Measurements from ENCODE around the gene NTRK3.

The NTRK3 gene

DNA sequence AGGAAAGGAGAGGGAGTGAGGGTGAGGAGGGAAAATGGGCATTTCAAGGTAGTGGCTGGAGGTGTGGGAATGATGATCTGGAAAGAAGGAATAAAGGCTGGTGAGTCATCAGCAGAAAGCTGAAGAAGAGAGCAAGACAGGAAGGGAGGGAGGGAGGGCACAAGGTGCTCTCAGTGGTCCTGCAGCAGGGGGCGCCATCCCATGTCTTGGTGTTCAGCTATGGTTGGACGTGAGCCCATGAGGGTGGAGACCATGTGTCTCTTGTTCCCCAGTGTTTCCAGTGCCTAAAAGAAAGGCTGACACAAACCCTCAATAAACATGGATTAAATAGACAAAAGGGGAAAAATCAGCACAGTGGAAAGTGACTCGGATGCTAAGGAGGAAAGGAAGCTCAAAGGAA is 228.5 kb downstream of the NTRK3 start:
- DNase-seq (ENCODE audit: low read depth), result no peak

DNA sequence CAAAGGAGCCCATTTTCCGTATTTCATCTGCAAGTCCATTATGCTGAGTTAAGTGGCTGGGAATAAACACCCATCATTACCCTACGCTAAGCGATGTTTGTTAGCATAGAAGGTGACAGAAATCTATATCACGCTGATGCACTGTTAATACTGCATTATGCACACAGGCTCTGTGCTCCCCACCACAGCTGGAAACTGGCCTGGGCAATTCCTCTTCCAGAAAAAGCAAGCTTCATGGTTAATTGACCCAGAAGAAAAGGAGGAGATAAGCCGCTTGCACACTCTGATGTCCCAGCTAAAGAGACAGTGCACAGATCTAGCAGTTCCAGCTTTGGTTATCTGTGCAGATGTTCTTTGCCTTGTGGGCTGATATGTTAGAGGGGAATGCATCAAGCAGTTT is 232.6 kb downstream of the NTRK3 start:
- DNase-seq (ENCODE audit: low read depth), result no peak

DNA sequence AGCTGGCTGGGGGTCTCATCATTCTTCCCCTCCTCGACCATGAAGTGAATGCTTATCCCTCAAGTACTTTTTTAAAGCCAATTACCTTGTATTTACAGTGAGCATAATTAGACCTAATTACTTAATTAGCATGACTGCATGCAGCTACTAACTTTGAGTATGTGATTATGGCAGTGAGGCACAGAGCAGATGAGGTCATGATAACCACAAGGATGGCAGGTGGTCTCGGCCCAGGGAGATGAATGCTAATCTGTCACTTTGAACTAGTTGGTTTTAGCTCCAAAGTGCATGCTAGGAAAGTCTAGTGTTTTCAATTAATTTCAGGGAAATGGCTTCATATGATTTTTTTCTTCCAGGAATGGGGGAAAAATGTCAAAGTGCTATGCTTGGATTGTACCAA is 233.8 kb downstream of the NTRK3 start:
- no peak for DNase-seq (ENCODE audit: low read depth)

DNA sequence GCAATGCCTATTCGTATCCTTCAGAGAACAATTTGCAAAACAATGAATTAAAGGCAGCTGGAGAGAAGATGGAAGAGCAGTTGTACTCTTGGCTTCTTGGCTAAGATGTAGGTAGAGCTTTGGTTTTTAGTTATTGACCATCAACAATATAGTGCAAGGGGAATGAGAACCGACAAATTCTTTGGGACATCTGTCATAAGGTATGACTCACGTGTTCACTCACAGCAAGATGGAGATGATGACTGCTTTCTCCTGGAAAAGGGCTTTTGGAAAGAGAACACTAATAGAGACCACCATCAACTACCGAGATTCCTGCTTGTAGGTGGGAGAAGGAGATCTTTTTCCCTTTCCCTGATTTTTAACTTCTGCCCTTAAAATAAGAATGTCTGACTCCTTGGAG is 234.9 kb downstream of the NTRK3 start:
- no peak for DNase-seq (ENCODE audit: low read depth)

DNA sequence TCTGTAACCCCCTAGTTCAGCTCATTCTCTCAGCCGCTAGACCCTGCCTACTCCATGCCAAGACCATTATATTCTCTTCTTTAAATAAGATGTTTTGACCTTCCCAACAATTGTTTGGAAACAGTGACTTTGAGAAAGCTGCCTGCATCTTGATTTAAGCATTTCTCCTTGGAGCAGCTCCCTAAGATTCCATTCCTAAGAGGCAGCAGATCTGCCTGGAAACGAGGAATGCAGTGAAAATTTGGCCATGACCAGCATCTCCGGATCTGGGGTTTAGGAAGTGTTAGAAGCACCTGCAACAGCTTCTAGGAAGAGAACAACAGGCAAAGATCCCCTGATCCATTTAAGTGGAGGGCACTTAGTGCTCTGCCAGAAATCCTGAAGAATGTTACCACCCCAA is 235.7 kb downstream of the NTRK3 start:
- no peak for DNase-seq (ENCODE audit: low read depth)

DNA sequence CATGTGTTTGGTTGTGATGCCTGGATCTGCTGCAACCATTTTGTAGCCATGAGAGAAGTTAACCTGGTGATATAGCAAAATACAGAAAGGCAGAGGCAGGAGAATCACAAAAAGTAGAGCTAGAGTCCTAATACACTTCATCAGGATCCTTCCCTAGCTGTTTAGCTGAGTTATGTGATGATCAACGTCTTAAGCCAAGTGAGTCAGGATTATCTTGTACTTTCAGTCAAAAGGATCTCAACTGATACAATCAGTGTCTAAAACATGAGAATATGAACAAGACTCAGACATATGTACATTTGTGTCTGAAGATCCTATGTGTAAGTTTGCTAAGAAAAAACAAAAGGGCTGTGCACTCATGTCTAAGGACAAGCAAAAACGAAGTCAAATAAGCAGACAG is 236.9 kb downstream of the NTRK3 start:
- DNase-seq (ENCODE audit: low read depth), result no peak

DNA sequence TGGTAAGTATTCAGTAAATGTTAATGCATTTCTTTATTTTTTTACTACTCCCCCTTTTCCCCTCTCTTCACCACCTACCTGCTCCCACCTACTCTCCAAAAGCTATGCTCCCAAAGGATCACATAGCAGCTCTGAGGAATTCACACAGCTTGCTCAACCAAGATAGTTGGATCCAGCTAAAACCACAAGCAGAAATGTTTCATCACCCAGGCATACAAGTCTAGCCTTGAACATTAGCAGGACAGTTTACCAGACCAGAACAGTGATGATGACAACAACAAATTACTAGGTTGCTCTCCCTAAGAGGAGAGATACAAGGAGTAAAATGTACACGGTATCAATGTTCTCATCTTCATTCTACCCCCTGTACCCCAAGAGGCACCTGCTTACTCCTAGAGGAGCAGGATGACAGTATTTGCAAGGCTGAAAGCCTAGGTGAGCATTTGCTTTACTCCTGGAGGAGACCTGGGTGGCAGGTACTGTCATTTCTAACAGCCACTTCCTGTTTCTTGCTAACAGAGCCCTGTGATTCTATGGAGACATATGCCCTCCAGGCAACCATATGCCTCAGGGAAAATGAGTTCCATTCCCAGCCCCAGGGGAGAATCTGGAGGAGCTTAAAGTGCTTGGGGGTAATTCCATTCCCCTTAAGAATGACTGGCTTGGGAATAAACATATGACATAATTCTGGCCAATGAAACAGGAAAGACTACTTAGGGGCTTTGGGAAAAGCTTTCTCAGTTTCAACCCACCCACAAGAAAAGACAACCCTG is 237.5 kb downstream of the NTRK3 start:
- DNase-seq (ENCODE audit: low read depth), result no peak

DNA sequence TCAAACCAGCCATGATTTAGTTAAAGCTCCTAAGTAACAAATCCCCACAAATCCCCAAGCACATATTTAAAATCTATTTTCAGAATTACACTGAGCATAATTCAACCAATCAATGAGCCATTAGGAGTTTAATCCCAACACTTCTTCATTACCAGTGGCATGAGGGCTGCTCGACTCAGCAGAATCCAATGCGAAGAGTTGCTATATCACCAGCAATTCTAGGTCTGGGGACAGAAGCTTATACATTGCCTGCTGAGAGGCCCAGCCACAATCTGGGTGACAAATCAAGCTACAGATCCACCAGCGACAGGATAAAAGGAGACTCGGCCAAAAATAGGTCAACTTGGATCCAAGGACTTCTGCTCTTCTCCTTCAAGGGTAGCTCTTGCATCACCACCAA is 238.8 kb downstream of the NTRK3 start:
- DNase-seq (ENCODE audit: low read depth), result no peak

DNA sequence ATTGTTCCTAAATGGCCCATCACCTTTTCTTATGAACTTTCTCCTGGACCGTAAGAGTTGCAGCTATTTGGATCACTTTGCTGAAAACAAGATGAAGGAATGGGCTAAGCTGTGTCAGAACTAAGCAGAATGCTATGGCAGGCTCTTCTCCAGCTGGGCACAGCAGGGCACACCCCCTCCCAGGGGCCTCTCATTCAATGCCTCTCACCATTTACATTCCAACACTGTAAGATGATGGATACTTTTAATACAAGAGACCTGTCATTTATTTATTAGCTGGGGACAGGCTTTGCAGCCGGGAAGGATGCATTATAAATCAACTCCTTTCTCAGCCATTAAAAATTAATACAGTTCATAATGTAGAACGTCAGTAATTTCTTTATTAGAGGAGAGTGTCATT is 240.1 kb downstream of the NTRK3 start:
- no peak for DNase-seq (ENCODE audit: low read depth)

DNA sequence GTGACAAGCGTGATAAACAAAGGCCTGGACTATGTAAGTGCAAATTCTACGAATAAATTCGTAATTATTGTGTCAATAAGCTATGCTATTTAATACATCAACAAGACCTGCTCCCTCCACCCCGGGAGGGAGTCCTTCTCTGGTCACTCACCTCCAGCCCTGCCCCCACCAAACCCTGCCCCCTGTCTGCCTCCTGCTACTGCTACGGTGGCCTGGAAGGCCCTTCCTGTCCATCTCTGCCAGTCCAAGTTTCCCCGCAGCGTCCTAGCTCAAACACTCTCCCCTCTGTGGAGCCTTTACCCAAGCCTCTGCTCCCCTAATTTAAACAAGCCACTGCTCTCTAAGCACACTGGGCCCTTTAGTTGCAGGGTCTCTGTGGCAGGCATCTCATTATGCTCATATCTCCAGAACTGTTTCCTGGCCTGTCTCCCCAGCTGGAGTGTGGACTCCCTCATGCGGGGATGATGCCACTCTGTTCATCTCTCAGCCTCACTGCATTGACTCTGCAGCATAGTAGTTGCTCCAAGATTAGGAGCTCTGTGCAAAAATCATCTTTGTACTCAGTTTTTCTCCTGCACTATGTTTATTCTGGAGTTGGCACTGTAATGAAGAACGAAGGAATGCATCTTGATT is 241.2 kb downstream of the NTRK3 start:
- no peak for DNase-seq (ENCODE audit: low read depth)

DNA sequence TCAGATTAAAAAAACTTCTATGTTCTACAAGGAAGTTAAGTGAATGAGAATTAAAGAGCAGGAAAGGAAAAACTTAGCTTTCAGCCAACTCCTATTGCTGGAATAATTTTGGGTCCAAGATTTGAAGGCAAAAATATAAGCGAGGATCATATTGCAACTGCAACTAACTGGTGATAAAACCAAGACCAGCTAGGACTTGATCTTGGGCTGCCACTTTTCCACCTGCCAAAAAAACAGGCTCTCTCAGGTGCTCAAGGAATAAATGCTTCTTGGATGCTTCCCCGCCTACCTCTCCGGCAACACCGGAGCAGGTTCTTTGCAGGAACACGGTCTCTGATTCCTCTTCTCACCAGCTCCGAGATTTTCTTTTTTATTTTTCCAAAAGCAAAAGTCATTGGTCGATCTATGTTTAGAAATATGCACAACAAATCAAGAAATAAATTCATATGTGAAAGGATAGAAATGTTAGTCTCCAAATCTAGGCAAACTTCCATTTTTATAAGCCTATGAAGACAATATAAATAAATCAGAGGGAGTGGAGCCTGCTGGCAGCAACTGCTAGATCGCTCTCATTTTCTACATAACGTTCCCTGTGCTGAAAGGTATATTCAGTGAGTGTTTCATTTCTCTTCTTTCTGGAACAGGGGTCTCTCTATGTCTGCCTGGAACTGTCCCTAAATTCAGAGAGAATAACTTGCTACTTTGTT is 241.9 kb downstream of the NTRK3 start:
- DNase-seq (ENCODE audit: low read depth), result no peak

DNA sequence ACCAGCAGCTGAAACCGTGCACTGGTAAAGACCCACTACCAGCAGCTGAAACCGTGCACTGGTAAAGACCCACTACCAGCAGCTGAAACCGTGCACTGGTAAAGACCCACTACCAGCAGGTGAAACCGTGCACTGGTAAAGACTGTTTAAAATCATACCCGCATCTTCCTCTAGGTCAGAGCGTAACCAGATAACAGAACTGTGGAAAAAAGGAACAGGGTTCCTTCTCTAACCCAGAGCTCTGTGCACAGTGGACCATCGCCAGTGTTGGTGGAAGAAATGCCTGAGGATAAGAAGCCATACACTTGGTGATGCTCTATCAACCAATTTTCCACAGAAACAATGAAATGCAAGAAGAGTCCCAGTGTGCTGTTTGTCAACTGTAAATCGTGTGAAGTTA is 243.4 kb downstream of the NTRK3 start:
- DNase-seq (ENCODE audit: low read depth), result no peak

DNA sequence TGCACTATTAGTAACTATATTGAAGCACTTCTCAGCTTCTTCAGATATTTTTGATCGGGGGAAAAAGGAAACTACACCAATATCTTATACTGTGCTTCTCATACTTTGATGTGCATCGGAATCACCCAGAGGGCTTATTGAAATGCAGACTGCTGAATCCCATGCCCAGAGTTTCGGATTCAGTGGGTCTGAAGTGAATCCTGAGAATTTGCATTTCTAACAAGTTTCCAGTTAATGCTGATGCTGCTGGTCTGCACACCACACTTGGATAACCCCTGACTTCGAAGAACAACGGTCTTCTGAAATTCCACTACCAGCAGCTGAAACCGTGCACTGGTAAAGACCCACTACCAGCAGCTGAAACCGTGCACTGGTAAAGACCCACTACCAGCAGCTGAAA is 243.9 kb downstream of the NTRK3 start:
- DNase-seq (ENCODE audit: low read depth), result no peak

DNA sequence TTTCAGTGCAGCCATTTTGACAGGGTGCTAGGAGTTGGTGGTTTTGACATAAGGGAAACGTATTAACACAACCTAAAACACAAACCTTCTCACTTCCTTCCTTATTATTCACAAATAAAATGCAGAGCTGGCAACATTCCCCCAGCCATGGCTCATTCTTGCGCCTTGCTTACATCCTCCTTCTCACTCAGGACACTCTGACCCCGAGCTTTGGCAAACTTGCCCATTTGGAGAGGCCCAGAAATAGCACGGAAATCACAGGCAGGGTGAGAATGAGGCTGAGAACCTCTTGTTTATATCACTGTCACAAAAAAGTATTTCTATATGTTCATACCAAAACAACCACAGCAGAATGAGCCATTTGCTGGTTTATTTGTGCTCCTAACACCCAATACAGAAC is 244.3 kb downstream of the NTRK3 start:
- no peak for DNase-seq (ENCODE audit: low read depth)

DNA sequence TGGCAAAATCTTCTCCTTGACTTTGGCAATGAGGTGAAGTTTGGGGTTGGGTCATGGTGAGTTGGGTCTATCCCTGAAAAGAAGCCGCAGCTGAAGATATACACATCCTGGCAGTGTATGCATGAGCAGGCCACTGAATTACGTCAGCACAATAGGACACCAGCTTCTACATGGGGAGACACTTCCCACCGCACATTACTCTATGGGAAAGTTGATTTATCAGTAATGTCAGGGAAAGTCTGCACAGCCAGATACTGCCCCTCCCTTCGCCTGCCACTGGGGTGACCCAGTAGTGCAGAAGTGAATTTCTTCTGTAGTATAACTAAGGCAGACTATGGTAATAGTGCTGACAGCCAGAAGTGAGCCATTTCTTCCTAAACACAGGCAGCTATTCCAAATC is 245.0 kb downstream of the NTRK3 start:
- DNase-seq (ENCODE audit: low read depth), result no peak

DNA sequence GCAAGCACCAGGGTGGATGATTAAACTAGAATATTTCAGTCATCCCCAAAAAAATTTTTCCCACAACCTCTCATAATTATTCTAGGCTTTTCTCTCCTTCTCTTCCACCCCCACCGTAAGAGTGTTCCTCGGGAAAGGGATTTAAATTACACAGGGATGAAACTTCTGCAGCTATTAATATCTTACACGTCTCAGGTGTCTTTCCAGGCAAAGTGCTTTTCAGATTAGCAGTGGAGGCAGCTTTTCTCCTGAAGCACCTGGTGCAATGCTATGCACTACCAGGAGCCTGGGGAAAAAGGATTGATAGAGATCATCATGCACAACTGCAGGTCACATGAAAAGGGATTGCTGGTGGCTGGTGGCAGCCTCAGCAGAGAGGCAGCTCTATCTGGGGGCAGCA is 250.4 kb downstream of the NTRK3 start:
- DNase-seq (ENCODE audit: low read depth), result no peak

DNA sequence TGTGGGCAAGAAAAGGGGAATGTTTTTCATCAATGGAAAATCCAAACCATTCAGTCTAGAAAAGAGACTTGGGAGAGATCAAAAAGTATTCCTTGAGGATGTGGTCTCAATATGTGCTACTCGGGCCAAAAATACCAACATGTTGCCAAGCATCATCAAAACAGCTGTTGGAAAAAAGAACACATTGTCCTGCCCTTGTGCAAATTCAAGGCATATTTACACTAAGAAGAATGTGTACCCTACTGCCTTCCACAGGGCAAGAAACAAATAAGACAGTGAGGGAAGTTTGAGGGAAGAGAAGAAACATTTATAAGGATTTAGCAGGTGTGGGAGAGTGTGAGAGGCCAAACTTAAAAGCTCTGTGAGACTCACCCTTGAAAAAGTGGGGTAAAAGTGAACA is 252.1 kb downstream of the NTRK3 start:
- DNase-seq (ENCODE audit: low read depth), result no peak

DNA sequence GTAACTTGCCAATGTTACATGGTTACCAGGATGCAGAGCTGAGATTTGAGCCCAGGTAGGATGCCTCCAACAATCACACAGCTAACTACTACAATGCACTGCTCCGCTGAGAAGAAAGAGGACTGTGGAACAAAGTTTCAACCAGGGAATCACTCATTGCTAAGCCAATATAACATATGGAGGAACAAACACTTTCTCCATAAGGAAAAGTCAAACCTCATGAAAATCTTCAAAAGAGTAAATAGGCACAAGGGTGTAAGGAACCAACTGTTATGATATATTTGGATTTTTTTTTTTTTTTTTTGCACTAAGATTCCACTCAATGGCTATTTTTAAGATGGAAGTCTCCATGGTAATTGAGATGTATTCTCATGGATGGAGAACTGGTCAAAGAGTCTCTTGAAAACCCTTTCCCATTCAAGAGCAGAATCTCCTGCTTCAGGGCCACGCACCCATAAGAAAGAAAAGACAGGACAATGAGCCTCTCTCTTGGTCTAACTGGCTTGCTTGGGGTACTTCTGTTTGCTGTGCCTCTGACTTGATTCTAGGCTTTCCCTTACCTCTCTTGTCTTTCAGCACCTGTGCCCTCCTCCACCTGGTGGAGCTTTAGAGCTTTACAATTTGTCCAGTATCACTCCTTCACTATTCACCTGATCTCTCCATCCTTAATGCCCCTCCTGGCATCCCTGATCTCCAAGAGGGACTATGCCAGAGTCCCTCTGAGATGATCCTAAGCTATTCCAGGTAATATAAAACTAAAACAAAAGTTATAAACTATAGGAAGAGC is 252.8 kb downstream of the NTRK3 start:
- no peak for DNase-seq (ENCODE audit: low read depth)

DNA sequence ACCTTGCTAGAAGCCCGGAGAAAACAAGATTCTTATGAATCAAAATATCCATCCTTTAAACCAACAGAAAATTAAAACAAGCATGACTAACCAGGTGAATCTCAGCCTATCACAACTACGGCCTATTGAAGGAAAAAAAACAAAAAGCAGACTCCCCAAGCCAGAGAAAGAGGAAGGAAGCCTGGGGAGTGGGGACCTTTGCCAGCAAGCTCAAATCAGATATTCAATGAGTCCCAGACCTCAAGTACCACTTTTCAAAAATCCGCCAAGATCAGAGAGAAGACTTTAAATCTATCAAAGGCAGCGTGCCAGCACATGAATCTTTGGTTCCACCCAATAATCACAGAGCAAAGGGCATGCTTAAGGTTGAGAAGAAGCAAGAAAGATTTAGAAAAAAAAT is 253.8 kb downstream of the NTRK3 start:
- DNase-seq (ENCODE audit: low read depth), result no peak

DNA sequence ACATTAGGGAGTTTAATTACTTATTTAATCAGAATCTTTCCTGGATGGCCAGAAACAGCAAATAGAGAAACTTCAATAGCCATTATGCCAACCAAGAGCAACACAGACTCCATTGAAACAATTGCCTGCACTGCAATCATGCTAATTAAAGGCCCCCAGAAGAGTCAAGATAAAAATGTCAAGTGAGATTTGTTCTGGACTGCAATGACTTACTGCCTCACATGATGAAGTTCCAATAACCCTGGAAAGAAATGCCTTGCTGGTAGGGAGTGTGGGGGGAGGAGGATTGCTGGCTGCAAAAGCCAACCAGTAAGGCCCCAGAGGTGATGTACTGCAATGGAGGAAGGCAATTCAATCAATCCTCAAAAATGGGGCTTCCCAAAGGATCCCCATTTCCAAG is 257.9 kb downstream of the NTRK3 start:
- no peak for DNase-seq (ENCODE audit: low read depth)

DNA sequence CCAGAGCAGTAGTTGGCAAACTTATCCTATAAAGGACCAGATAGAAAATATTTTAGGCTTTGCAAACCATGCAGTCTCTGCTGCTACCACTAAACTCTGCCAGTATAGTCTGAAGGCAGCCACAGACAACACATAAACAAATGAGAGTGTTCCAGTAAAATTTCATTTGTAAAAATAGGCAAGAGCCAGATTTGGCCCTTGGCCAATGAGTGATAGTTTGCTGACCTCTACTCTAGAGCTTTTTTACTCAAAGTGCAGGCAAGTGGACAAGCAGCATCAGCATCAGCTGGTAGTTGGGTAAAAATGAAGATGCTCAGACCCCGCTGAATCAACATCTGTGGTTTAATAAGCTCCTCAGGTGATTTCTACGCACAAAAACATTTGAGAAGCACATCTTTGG is 269.8 kb downstream of the NTRK3 start:
- DNase-seq (ENCODE audit: low read depth), result no peak

DNA sequence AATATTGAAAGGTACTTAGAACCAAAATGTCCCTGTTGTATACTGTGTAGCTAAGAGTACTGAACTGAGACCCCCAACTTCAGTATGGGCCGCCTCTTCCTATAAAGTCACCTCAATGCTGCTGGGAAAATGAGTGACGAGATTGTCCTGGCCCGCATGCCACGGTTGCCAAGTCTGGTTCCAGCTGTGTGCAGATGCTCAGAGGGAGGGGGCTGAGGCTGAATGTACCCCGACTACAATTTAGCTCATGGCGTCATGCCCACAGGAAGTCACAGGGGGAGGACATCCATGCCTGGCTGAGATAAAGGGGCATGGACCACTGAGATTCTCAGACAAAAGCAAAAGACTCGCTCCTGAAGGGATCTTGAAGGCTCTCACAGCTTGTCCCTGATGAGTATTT is 271.1 kb downstream of the NTRK3 start:
- no peak for DNase-seq (ENCODE audit: low read depth)

DNA sequence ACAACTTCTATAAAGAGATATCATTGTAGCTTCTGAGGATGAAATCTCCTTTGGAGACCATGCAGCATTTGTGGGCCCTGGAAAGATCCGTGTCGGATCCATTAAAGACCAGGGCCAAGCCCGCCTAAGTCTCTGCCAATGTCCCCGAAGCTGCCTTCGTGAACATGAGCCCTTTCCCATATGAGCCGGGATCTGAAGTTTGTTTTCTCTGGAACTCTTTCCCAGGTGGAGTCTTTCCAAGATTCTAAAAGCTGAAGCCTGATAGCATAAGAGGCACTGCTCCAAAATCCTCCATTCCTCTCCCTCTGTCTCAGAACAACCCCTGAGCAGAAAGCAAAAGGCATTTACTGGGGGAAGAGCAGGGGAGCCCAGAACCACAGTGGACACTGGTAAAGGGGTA is 274.6 kb downstream of the NTRK3 start:
- no peak for DNase-seq (ENCODE audit: low read depth)
